CD4-positive, alpha-beta T cell treated with Interleukin-17A for 1 hour (primary cell): ENCODE results near the gene ARL2BP.
"Not testable (repeated sequence)": the region's sequence is repeated elsewhere in the genome, so short reads cannot be mapped to it uniquely, and the experiment has no call there.

Experiments used
- DNase-seq: peaks from one replicate; pipeline ENCODE4 v3.0.0-alpha.2; 2020

ARL2BP gene

DNA sequence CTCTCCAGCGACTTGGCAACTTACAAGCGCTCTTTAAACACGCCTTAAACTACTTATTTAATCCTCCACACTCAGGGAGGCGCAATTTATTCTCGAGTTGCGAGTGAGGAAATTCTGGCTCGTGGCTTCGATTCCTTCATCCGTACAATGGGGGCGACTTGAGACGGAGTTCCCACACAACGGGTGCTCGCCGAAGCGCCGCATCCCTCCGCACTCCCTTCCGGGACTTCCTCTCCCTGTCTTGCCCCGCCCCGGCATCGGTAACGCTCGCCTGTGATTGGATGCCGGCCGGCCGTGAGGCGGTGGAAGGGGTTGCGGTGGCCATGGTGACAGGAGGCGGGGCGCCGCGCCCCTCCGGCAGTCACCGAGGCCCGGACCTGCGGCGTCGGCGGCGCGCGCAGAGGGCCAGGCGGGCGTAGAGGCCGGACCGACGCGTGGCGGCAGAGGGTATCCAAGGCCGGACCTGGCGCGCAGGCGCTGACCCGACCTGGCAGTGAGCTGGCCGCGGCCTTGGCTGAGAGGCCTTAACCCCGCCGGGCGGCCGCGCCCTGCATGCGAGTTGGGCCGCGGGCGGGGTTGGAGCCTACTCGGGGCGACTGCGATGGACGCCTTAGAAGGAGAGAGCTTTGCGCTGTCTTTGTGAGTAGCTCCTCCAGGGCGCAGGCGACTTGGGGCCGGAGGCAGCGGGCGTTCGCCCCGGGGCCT lies at the start of gene ARL2BP:
ARL2BP (plus strand) TSS at position 493 of the 705 bp plus-strand sequence; CDS start at position 602, 109 bp downstream.
- peak; percentile 97 for DNase-seq

DNA sequence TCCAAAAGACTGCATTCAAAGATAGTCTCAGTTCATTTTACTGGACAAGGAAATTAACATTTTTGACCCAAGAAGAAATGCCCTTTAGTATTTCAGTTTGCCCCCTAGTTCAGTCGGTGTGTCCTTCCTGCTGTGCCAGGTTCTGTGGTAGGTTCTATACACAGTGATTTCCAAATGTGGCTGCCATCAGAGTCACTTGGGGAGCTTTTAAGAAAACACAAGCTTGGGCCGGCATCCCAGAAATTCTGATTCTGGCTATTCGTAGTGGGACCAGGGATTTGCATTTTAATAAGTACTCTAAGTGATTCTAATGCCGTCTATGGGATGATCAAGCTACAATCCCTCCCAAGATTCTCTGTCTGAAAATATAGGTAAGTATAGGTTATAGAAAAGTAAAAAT lies 48.8 kb upstream of the ARL2BP start:
- DNase-seq: no peak

DNA sequence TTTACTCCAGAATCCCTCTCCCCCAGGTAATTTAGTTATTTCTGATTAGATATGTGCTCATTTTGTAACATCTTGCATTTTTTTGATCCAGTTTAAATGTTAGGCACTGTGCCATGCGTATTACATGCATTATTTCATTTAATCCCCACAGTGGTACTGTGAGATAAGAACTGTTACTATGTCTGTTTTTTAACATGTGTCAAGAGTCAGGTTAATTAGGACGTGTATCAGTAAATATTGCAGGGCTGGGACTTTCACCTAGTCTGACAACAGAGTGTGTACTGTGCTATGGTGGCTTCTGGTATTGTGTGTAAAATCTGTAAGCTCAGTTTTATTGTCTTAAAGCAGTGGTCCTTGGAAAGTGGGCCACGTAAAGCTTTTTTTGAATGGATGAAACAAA lies 48.3 kb upstream of the ARL2BP start:
- DNase-seq: no peak

DNA sequence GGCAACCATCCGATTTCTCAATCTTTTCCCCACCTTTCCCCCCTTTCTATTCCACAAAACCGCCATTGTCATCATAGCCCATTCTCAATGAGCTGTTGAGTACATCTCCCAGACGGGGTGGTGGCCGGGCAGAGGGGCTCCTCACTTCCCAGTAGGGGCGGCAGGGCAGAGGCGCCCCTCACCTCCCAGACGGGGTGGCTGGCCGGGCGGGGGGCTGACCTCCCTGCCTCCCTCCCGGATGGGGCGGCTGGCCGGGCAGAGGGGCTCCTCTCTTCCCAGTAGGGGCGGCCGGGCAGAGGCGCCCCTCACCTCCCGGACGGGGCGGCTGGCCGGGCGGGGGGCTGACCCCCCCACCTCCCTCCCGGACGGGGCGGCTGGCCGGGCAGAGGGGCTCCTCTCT lies 44.7 kb upstream of the ARL2BP start:
- DNase-seq: not testable (repeated sequence)

DNA sequence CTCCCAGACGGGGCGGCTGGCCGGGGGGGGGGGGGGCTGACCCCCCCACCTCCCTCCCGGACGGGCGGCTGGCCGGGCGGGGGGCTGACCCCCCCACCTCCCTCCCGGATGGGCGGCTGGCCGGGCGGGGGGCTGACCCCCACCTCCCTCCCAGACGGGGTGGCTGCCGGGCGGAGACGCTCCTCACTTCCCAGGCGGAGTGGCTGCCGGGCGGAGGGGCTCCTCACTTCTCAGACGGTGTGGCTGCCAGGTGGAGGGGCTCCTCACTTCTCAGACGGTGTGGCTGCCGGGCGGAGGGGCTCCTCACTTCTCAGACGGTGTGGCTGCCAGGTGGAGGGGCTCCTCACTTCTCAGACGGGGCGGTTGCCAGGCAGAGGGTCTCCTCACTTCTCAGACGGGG lies 44.1 kb upstream of the ARL2BP start:
- not testable (repeated sequence) for DNase-seq

DNA sequence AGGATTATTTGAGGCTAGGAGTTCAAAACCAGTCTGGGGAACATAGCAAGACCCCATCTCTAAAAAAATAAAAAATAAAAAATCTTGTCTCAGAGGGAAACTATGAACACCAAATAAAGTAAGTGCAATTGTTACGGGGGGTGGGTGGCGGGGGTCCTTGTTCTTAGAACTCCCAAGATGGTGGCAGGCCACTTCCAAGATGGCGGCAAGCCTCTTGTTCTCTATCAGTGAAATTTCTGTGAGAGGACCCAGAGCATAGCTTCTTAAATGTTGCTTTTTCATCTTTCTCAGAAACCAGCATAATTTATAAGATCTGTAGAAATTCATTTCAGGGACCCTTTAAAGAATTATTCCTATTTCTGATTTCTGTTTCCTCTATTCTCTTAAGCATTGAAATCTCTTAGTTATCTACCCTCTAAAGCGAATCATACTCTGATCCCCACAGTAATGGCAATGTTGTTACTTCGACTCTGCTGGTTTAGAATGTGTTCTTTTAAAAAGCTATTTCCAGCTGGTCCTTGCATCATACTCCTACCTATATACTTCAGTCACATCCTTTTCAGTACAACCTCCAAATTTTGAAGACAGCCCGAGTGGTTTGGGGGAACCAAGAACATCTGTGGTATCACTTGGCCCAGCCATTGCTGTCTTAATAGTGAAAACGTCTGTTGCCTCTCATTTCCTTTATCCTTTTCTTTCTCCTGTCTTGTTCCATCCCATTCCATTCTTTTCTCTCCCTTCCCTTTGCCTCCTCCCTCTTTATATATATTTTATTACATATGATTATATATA lies 42.8 kb upstream of the ARL2BP start:
- no peak for DNase-seq

DNA sequence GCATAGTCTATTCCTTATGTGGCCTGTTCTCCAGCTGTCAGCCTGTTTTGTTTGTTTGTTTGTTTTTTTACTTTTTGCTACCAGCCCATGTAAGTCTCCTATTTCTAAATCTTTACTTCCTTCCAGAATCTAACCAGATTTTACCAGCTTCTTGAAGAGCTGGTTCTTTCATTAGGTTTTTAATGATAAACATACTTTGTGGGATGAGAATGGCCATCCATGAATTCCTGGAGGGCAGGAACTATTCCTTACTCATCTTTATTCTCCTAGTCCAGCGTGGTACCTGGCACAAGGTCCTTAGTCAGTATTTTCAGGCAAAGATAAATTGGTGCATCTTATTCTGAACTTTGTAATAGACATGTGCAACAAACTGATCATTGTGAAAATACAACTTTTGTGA lies 41.6 kb upstream of the ARL2BP start:
- DNase-seq: no peak

DNA sequence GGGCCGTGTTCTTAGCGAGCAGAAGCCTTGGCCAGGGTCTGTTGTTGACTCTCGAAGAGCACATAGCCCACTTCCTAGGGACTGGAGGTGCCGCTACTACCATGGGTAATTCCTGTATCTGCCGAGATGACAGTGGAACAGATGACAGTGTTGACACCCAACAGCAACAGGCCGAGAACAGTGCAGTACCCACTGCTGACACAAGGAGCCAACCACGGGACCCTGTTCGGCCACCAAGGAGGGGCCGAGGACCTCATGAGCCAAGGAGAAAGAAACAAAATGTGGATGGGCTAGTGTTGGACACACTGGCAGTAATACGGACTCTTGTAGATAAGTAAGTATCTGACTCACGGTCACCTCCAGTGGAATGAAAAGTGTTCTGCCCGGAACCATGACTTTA lies 40.4 kb upstream of the ARL2BP start:
- no peak for DNase-seq

DNA sequence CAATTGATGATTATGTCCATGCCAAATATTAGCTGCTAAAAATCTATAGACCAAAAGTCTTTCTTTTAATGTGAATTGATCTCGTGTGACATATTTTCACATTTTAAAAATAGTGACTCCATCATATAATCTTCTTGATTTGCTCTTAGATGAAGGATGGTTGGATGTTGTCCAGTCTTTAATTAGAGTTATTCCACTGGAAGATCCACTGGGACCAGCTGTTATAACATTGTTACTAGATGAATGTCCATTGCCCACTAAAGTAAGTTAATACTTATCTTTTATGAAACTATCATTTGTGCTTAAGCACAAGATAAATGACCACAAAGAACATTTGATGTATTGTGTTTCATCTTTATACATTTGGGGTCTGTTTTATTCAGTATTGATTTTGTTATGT lies 36.1 kb upstream of the ARL2BP start:
- DNase-seq: no peak

DNA sequence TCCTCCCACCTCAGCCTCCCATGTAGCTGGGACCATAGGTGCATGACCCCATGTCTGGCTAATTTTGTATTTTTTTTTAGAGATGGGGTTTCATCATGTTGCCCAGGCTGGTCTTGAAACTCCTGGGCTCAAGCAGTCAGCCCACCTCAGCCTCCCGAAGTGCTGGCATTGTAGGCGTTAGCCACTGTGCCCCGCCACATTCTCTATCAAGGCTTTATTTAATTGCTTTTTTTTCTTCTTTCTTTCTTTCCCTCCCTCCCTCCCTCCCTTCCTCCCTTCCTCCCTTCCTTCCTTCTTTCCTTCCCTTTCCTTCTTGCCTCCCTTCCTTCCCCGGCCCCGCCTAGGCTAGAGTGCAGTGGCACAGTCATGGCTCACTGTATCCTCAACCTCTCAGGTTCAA lies 35.3 kb upstream of the ARL2BP start:
- DNase-seq: no peak

DNA sequence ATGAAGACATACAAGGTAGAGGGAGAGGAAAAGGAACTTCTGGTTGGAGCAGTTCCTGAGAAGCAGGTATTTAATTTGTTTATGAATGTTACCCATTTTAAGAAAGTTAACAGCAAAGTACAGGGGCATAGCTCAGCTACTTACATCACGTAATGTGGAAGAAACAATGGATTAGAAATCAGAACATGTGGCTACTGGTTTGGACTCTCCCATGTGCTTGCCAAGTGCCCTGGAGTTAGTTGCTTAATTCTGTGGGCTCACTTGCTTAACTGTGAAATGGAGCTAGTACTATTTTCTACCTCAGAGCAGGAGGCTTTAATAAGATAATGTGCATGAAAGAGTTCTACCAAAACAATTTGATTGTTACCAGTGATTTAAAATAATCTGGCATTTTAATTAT lies 31.6 kb upstream of the ARL2BP start:
- DNase-seq: no peak

DNA sequence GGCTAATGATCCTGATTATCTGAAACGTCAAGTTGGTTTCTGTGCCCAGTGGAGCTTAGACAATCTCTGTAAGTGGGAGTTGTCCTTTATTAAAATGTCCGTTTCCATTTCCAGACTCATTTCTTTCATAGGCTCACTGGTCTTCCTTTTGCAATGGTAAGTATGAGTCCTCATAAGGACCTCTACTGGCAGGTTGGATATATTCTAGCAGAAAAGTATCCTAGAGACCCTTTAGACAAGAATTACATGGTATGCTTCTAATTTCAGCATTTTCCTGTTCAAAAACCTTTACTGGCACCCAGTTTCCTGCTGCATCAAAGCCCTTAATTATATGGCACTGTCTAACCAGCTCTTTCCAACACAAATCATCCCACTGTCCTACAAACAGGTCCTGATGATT lies 28.1 kb upstream of the ARL2BP start:
- no peak for DNase-seq

DNA sequence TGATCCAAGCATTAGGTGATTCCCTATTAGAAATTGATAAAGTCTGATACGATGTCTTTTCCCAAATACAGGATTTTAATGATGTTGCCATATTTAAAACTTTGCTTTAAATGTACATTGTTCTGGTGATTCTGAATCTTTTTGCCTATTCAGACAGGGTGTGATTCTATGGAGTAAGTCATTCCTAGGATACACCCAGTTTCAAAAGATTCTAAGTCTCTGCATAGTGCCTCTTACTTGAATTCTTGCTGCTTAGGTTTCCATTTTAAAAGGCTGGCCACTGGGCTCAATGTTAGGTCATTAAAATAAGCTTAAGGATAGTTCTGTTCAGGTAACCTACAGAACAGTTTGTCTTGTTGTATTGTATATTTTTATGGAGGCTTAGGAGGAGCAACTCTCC lies 22.0 kb upstream of the ARL2BP start:
- no peak for DNase-seq

DNA sequence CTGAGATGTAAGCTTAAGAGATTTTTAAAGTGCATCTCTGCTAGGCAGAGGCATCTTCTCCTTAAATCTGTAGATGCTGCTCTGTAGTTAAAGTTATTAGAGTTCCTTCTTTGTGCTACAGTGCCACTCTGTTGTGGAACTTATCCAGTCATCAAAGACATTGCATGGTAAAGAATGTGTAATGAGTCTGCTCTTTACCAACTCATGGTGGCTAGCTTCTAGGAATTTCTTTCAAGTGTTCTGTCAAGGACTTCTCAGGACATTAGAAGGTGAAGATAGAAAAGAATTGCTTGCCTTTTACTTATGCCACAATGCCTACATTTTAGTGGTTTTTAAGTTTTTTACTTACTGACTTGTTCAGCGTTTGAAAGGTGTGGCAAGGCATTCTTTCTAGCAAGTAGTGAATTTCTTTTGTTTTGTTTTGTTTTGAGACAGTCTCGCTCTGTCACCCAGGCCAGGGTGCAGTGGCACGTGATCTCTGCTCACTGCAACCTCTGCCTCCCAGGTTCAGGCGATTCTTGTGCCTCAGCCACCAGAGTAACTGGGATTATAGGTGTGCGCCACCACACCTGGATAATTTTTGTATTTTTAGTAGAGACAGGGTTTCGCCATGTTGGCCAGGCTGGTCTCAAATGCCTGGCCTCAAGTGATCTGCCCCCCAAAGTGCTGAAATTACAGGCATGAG lies 20.3 kb upstream of the ARL2BP start:
- DNase-seq: no peak

DNA sequence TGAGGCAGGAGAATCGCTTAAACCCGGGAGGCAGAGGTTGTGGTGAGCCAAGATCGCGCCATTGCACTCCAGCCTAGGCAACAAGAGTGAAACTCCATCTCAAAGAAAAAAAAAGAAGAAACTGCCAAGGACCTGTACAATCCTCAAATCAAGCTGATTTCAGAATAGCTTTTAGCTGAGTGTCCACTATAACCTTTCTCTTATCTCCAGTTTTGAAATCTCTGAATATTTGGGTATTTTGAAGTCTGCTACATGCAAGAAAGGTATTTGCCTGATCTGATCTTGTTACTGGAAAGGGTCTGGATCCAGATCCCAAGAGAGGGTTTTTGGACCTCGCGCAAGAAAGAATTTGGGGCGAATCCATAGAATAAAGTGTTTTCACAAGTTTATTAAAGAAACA lies 19.1 kb upstream of the ARL2BP start:
- DNase-seq: no peak

DNA sequence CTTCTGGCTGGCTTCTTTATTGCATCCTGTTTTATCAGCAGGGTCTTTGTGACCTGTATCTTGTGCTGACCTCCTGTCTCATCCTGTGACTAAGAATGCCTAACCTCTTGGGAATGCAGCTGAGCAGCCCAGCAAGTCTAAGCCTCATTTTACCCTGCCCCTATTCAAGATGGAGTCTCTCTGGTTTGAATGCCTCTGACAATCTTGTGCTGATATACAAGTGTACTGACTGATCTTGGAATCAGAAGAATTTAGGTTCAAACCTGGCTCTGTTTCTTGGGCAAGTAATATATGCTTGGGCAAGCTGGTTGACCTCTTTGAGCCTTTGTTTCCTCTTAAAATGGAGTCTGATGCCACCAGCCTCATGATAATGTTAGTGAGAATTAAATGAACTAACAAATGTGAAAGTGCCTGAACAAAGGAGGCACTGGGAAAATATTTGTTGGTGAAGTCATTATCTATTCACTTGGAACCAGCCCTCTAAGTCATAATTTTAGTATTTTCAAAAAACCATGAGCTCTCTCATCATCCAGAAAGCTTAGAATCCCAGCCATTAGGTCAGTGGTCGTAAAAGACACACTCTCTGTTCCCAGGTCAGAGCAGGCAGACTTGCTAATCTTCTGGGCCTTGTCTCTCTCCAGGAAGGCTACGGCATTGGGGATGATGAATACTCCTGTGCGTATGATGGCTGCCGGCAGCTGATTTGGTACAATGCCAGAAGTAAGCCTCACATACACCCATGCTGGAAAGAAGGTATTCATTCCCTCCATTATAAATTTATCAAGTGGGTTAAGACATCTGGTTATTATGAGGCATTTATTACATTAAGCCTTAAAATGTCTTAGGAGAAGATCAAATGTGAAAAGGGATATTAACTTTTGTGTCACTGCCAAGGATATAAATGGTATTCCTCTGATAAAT lies 18.1 kb upstream of the ARL2BP start:
- DNase-seq: no peak

DNA sequence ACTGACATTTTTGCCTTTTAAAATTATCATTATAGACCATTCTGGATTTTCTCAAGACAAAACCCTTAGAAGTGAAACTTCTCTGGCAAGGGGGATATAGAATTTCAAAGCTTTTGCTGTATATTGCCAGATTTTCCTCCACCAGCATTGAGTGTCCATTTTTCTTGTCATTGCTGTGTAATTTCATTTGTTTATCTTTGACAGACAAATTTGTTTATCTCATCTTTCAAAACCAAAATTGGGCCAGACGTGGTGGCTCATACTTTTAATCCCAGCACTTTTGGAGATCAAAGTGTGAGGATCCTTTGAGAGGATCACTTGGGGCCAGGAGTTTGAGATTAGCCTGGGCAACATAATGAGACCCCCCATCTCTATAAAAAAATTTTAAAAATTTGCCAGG lies 16.0 kb upstream of the ARL2BP start:
- DNase-seq: no peak

DNA sequence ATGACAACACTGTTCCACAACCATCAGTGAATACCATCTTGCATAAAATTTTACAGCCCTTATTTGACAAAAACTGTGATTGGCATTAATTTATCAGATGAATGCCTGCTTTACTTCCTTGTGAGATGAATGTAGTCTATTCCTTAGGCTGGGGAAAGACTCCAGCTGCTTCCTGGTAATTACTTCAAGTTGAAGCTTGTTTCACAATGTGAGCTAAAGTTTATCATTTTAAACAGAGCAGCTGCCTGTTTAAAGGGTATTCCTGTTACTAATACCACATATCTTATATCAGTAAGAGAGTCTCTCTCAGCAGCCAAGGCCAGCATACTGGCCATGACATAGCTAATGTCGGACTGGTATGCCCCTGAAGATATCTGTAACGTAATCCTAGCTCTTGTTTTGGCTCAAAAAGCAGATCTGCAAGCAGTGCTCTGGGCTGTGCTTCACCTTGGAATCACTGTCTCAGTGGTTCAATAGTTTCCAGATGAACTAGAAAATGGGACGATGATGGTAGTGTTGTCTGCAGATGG lies 13.2 kb upstream of the ARL2BP start:
- DNase-seq: no peak

DNA sequence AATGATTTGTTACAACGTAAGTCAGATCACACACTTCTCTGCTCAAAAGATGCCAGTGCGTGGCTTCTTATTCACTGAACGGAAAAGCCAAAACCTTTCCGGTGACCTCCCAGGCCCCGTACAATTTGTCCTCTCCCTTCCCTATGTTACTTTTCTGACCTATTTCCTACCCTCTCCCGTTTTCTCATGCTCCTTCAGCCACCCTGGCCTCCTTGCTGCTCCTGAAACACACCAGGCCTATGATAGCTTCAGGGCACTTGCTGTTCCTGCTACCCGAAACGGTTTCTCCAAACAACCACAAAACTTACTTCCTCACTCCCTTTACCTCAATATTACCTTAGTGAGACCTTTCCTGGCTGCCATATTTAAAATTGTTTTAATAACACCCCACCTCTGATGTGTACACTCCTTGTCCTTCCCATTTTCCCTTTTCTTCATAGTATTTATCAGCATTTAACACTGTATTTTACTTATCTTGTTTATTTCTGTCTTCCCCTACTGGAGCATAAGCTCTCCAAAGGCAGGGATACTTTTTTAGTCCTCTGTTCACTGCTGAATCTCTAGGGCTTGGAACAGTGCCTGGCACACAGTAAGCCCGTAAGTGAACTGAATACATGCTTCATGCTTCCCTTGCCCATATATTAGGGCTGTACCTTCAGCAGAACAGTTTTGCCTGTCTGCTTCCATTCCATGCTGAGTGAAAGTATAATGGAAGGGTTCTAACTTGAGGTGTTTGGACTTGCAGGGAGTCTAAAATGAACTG lies 10.9 kb upstream of the ARL2BP start:
- DNase-seq: no peak

DNA sequence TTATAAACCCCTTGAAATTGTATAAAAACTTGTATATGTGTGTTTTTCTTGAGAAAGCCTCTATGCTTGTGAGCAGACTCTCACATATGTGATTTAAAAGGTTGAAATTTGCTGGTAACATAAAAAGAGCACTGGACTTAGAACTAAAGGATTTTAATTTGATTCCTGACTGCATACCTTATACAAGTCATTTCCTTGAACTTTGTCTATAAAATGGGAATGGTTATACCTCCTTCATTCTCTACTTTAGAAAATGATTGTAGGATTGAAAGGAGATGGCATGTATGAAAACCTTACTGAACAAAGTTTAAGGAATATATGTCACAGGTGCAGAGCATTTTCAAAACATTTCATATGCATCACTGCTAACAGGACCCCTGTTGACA lies 10.4 kb upstream of the ARL2BP start:
- no peak for DNase-seq

DNA sequence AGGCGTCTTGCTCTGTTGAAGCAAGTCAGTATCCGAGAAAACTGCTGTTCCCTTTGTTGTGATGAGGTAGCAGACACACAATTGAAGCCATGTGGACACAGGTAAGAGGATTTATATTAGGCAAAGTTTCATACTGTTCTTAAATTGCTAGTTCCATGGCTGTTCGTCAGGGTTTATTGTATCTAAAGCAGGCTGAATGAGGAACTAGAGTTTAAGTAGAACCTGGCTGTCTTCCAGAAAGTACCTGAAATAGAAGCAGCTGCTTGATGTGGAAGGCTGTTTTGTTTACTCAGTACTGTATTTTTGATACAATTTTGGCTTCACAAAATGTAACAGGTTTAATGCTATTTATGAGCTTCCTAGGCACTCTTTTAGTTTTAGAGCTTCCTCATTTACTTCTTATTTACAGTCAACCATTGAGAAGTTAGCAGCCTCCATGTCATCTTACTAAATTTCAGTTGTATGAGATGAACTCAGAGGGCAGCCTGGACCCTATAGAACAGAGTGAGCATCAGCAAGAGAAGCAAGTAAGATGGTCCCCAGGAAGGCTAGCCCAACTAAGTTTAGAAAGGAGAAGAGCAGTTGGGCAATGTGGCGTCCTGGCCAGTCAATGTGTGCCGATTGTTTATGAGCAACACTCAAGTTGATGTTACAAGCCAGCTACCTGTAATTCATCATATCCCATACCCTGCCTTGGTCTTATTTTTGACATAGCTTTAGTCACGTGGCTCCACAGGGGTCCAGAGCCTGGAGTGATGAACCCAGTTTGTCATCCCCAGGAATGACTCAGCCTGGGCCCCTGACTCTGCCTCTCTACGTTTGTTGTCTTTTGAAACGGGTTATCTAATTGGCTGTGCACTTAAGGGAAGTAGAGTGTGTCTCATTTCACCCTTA lies 9.7 kb upstream of the ARL2BP start:
- DNase-seq: no peak
